GM18505 (cell line): ENCODE data around the gene SLC1A7.
"Not testable (repeated sequence)": the region's sequence is repeated elsewhere in the genome, so short reads cannot be mapped to it uniquely, and the experiment has no call there.

Experiments used
- ATAC-seq: cut with Tn5 transposase; IDR thresholded peaks from one replicate; pipeline ENCODE4 v1.9.1; 2021; ENCODE audit not compliant: unreplicated experiment
- POLR2A ChIP-seq: IDR thresholded peaks from 4 replicates; pipeline ENCODE4 v1.6.1; 2011; ENCODE audit warnings: borderline replicate concordance; ENCODE audit not compliant: insufficient read depth, insufficient read length; ENCODE audit errors: extremely low read depth

Gene SLC1A7

DNA sequence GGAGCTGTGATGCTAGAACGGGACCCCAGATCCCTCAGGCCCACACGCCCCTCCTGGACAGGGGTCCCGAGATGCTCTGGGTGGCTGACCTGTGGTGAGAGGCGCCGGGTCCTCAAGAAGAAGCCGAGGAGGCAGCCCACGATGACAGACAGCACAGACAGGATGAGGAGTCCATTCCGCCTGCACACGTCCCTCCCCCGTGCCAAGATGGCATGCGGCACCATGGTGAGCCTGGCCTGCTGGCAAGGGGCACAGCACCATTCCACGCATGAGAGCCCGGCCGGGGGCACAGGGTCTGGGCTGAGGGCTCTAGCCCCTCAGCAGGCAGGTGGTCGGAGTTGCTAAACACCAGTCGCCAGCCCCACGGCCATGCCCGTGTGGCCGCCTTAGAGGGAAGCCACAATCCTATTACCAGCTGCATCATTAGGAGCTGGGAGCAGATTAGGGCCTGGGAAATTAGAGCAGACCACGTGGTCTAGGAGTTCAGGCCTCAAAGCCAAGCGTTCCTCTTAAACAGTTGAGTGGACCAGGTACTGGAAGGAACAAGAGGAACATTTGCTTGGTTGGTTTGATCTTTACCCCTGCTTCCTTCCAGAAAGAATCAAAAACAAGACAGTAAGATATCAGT lies at the start of gene SLC1A7:
SLC1A7 (minus strand) TSS at position 413 of the 628 bp plus-strand sequence; CDS start at position 224, 189 bp downstream.
- no peak for TF ChIP-seq POLR2A
- ATAC-seq, result no peak

DNA sequence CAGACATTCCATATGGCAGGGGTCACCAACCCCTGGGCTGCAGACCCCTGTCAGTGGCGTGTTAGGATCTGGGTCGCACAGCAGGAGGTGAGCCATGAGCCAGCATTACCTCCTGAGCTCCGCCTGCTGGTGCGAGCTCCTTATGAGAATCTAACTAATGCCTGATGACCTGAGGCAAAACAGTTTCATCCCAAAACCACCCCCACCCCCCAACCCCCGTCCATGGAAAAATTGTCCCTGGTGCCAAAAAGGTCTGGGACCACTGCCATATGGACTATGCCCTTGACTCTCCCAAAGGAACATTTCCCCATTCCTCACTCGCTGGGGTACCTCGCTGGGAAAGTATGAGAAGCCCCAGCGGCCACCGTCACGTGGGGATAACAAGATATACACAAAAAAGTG lies 47.8 kb upstream of the SLC1A7 start:
- TF ChIP-seq POLR2A, result no peak
- no peak for ATAC-seq

DNA sequence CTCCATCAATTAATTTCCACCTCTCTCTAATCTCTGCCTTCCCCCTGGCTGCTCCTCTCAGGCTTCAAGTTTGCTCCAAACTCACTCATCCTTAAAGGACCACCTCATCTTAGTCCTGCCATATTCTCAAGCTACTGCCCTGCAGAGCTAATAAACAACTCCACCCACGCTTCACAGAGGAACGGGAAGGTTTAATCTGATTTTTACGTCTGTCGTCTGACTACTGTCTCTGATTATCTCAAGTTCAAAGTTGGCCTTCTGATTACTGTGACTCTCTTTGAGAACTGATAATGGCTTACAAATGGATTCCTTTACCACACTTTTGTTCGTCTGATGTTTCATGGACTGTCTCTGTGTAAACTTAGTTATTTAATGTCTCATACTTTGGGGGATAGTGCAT lies 46.6 kb upstream of the SLC1A7 start:
- ATAC-seq, result no peak
- no peak for TF ChIP-seq POLR2A

DNA sequence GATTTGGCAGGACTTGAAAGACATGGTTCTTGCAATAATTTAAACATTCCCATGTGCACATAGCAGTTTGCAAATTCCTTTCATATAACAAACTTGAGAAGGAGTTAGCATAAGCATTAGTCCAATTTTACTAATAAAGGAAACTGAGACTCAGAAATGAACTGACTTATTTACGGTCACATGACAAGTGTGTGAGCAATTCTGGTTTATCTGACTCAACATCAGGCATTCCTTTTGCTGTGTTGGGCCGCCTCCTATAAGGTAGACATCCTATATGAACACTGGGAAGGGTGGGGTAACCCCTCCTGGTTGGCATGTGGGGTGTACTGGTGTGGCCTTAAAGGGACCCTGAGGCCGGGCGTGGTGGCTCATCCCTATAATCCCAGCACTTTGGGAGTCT lies 45.7 kb upstream of the SLC1A7 start:
- ATAC-seq, result no peak

DNA sequence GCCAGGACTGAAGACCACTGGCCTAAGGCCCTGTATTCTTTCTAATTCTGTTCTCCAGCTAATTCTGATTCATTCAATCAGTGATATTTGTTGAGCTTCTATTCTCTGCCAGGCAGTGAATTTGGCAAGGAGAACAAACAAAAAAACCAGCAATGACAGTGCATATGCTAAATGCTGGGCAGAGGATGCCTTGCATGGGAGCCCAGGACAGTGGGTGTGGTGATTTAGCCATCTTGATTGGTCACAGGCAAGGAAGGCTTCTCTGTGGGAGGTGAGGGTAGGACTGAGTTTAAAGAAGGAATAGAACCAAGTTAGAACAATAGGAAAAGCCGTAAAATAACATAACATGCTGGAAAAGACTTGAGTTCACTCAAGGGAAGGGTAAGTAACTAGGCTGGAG lies 45.0 kb upstream of the SLC1A7 start:
- TF ChIP-seq POLR2A, result no peak
- ATAC-seq, result no peak

More for the DNA sequence above, 45.7 kb upstream of the SLC1A7 start:
- no peak for TF ChIP-seq POLR2A

DNA sequence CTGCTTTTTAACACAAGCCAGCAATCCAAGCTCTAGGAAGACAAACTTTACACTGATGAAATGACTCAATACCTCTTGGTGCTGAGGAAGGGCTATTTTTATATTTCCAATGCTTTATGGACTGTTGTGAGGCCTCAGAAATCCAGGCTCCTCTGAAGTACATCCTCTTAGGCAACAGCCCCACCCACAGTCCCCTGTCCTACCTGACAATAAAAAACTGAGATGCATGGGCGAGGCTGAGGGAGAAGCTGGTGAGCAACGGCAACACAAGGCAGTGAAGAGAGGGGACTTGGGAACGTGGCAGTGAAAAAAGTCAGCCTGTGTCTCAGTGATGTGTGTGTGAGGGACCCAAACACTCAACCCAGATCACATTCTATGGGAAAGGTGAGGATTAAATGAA lies 44.1 kb upstream of the SLC1A7 start:
- no peak for TF ChIP-seq POLR2A
- ATAC-seq, result no peak

DNA sequence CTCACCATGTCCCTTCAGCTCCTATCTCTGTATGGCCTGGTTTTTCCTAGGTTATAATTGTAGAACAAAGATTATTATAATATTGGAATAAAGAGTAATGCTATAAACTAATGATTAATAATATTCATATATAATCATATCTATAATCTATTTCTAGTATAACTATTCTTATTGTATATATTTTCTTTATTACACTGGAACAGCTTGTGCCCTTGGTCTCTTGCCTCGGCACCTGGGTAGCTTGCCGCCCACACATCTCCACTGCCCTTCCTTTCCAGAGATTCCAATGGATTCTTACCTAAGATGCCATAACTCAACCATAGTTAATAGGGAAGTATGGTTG lies 43.5 kb upstream of the SLC1A7 start:
- ATAC-seq, result not testable (repeated sequence)

DNA sequence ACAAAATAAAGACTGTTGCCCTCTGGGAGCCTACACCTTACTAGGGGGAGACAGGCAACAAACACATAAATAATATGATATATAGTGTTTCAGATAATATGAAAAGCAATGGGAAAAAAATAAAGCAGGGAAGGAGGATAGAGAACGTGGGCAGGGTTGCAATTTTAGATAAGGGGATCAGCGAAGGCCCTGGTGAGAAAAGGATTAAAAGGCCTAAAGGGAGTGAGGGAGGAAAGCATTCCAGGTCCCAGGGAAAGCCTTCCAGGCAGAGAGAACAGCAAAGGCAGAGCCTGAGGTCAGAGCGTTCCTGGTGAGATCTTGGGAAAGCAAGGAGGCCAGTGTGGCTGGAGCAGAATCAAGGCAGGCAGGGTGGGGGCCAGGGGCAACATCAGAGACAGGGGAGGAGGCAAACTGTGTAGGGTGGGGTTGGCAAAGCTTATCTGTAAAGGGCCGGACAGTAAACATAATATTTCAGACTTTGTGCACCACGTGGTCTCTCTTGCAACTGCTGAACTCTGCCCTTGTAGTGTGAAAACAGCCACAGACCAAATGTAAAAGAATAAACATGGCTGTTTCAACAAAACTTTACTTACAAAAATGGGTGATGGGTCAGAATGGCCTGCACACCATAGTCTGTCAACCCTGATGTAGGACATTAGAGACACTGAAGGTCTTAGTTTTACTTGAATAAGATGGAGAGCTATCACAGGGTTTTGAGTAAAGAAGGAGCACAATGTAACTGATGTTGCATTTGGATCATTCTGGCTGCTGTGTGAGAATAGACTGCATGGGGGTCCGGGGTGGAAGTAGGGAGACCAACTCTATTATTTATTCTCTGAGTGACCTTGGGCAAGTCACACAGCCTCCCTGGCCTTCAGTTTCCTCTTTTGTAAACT lies 40.9 kb upstream of the SLC1A7 start:
- TF ChIP-seq POLR2A, result no peak
- no peak for ATAC-seq

DNA sequence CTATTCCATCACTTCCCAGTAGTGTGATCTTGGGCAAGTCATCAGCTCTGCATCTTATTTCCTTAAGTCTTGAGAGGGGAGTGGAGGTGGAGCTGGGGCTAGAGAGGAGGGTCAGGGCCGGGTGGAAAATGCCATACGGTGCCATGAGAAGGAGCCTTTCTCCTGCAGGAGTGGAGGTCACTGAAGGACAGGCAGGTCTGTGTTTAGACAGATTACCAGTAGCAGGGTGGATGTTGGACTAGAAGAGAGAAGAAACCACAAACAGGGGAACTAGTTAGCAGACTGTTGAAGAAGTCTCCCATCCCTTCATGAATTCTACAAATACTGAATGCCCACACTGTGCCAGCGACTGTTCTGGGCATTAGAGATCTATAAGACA lies 40.3 kb upstream of the SLC1A7 start:
- no peak for ATAC-seq
- TF ChIP-seq POLR2A, result no peak

DNA sequence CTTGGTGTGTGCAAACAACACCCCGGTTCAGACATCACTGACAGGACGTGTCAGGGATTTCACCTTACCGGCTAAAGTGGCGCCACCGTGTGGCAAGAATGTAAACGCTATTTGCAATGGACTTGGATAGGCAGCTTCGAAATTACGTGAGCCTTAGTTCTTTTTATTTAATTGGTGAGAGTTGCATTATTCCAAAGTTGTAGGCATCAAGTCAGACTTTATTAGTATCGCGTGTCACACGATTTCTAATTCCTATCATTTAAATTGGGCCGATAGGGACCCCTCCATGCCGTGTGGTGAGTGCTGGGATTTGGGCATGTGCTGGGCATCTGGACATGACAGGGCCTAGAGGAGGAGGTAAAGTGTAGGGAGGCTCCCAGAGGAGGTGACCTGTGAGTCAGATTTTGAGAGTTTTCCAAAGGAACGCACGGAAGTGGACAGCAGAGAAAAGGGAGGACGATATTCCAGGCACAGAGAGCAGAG lies 39.7 kb upstream of the SLC1A7 start:
- no peak for ATAC-seq
- TF ChIP-seq POLR2A, result no peak

DNA sequence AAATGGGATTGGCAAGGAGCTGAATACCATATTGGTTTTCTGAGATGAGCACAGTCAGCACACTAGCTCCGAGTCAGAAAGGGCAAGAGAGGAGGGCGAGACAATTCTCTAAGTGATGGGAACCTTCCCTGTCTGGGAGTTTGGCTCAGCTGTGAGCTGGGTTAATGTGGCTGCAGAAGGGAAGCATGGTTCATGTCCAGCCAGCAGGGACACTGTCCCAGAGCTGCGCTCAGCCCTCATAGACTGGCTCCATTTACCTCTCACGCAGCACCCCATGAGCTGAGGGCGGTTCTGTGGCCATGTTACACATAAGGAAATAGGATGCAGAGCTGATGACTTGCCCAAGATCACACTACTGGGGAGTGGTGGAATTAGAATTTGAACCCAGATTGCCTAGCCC lies 38.5 kb upstream of the SLC1A7 start:
- ATAC-seq, result no peak
- no peak for TF ChIP-seq POLR2A

DNA sequence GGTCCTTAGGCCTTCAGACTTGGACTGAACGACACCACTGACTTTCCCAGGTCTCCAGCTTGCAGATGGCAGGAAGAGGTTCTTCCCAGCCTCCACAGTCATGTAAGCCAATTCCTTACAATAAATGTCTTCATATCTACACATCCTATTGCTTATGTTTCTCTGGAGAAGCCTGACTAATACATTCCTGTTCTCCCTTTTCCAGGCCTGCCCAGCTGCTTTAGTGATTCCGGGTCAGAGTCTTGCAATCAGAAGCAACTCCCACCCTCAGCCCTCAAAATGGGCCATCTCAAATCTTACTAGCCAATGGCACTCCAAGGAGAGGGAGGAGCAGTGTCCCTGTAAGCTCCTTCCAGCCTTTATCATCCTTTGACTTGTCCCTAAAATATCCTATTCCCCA lies 37.8 kb upstream of the SLC1A7 start:
- no peak for TF ChIP-seq POLR2A
- no peak for ATAC-seq

DNA sequence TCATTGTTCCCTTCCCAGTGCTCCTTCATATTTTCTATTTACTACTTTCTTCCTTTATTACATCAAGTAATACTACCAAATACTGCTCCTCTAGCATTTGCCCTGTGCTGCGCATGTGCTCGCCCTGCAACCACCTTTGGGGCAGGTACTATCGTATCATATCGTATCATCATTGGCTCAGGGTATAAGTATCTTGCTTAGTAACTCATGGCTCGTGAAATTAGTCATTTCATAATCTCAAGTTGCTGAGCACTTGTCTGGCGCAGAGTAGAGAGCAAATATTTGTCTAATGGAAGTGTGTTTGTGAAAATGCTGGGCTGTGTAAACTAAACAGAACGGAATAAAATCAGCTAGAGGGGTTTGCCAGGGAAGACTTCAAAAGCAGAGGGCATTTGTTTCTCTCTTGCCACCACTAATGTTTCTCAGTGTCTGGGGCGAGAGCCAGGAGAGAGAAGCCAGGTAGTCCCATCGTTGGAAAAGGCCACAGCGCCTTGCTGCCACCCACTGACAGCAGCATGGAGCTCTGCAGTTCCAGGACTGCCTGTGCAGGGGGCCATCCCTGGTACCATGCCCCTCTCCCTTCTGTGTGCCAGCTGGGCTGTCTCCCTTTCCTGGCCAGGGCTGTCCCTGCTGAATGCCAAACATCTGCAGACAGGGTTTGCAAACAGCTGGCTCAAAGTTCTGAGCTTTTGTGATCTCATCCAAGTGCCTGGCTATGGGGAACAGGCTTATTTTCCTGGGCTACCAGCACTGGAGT lies 34.2 kb upstream of the SLC1A7 start:
- ATAC-seq, result no peak
- no peak for TF ChIP-seq POLR2A
